Measurements from ENCODE around the gene KCNJ6.

GRCh38 chr21:37682966-37683365 is 233.3 kb downstream of the KCNJ6 start:
- TF ChIP-seq SIN3A (IDR thresholded peaks at IDR 0.05; ENCODE audit: borderline replicate concordance, insufficient read depth, low read depth, low read length) (no peak), CTCF (IDR thresholded peaks at IDR 0.05) (no peak), TCF7L2 (IDR thresholded peaks at IDR 0.05; ENCODE audit: low read depth, low read length) (no peak), POLR2AphosphoS5 (IDR thresholded peaks at IDR 0.05; ENCODE audit: low read depth, low read length) (no peak)
